IMR-90 (cell line): Measurements from ENCODE around the gene CABP2. TPM values are rescaled to one million over a fixed set of nuclear protein-coding genes. Genes with fewer than 3 reads are reported as not detected.
A peak's percentile ranks its signal among the peaks of the same experiment; 100 is the strongest.

ENCODE experiments used
- ATAC-seq: fragments of 200-7000 bp; cut with Tn5 transposase; 2 replicates; pipeline ENCODE4 v1.9.1; 2020; ENCODE audit warnings: low read depth, mild to moderate bottlenecking, moderate library complexity
- BruUV-seq: library from RNA; stranded (reverse); fragments of 400-500 nt; replicated peaks from 2 replicates; lab custom pipeline; 2021; lab: Mats Ljungman, UMichigan
- CTCF ChIA-PET: fragments of 300-600 bp; formaldehyde crosslinking; extraction: SDS; loops from one replicate; lab custom pipeline; 2021; ENCODE audit warnings: antibody characterized with exemption; lab: Yijun Ruan, JAX
- POLR2A ChIA-PET: fragments of 300-600 bp; sonication (Branson Sonifier 250); formaldehyde crosslinking; loops from one replicate; lab custom pipeline; 2022; ENCODE audit warnings: antibody characterized with exemption; ENCODE audit not compliant: unreplicated experiment; lab: Charles Lee
- DNase-seq: peaks from one replicate; pipeline ENCODE4 v3.0.0; 2013
- H2AFZ ChIP-seq: replicated peaks from 2 replicates; pipeline ENCODE3; 2013; ENCODE audit warnings: low read length, mild to moderate bottlenecking; ENCODE audit not compliant: poor library complexity
- H2AK5ac ChIP-seq: 2 replicates; pipeline ENCODE4 v1.6.1; 2013; ENCODE audit warnings: low read depth, low read length, inconsistent platforms
- H2AK9ac ChIP-seq: replicated peaks from 2 replicates; pipeline ENCODE3; 2013; ENCODE audit warnings: mild to moderate bottlenecking, low read depth, low read length, moderate library complexity; ENCODE audit not compliant: poor library complexity
- H2BK120ac ChIP-seq: 2 replicates; pipeline ENCODE4 v1.6.1; 2013; ENCODE audit warnings: low read depth, low read length, inconsistent platforms
- H2BK15ac ChIP-seq: 3 replicates; pipeline ENCODE4 v1.6.1; 2013; ENCODE audit warnings: low read depth, low read length, inconsistent platforms
- H2BK20ac ChIP-seq: 2 replicates; pipeline ENCODE4 v1.6.1; 2013; ENCODE audit warnings: low read depth, mild to moderate bottlenecking, inconsistent platforms, low read length, moderate library complexity
- H2BK5ac ChIP-seq: 2 replicates; pipeline ENCODE4 v1.6.1; 2013; ENCODE audit warnings: mild to moderate bottlenecking, low read depth, low read length, inconsistent platforms; ENCODE audit not compliant: poor library complexity, severe bottlenecking
- H3K14ac ChIP-seq: replicated peaks from 2 replicates; pipeline ENCODE4 v1.6.1; 2013; ENCODE audit warnings: low read depth, low read length, inconsistent platforms
- H3K18ac ChIP-seq: 2 replicates; pipeline ENCODE4 v1.6.1; 2013; ENCODE audit warnings: low read depth, low read length, control low read depth
- H3K23ac ChIP-seq: 2 replicates; pipeline ENCODE4 v1.6.1; 2013; ENCODE audit warnings: low read depth, low read length, inconsistent platforms
- H3K27ac ChIP-seq: 2 replicates; pipeline ENCODE4 v1.5.1; 2013; ENCODE audit warnings: mild to moderate bottlenecking, control low read depth, low read length; ENCODE audit not compliant: insufficient read depth
- H3K27me3 ChIP-seq: 2 replicates; pipeline ENCODE4 v1.6.1; 2013; ENCODE audit warnings: low read length; ENCODE audit not compliant: control insufficient read depth, insufficient read depth
- H3K36me3 ChIP-seq: 2 replicates; pipeline ENCODE4 v1.6.1; 2013; ENCODE audit warnings: low read length, mixed read lengths; ENCODE audit not compliant: control insufficient read depth, insufficient read depth
- H3K4ac ChIP-seq: 2 replicates; pipeline ENCODE4 v1.6.1; 2013; ENCODE audit warnings: low read depth, low read length, inconsistent platforms
- H3K4me1 ChIP-seq: 2 replicates; pipeline ENCODE4 v1.6.1; 2013; ENCODE audit warnings: low read length, mixed read lengths; ENCODE audit not compliant: control insufficient read depth, insufficient read depth
- H3K4me2 ChIP-seq: 2 replicates; pipeline ENCODE4 v1.6.1; 2013; ENCODE audit warnings: low read depth, mild to moderate bottlenecking, control low read depth, low read length, moderate library complexity
- H3K4me3 ChIP-seq: 2 replicates; pipeline ENCODE4 v1.5.1; 2013; ENCODE audit warnings: low read depth, mild to moderate bottlenecking, control low read depth, low read length, moderate library complexity; ENCODE audit not compliant: insufficient read depth
- H3K56ac ChIP-seq: 2 replicates; pipeline ENCODE4 v1.6.1; 2013; ENCODE audit warnings: low read length, inconsistent platforms; ENCODE audit not compliant: insufficient read depth; ENCODE audit errors: extremely low read depth
- H3K79me1 ChIP-seq, 2 experiments: 2 replicates each; pipeline ENCODE4 v1.6.1; 2013; ENCODE audit warnings: low read length in 2 of 2, inconsistent platforms in 1 of 2, low read depth in 1 of 2
- H3K9ac ChIP-seq: 2 replicates; pipeline ENCODE4 v1.6.1; 2013; ENCODE audit warnings: low read depth, low read length, control low read depth
- H3K9me1 ChIP-seq: 2 replicates; pipeline ENCODE4 v1.6.1; 2013; ENCODE audit warnings: low read length, inconsistent platforms; ENCODE audit not compliant: insufficient read depth
- H3K9me3 ChIP-seq: 2 replicates; pipeline ENCODE4 v1.6.1; 2013; ENCODE audit warnings: low read length; ENCODE audit not compliant: control insufficient read depth, insufficient read depth
- H4K20me1 ChIP-seq: 2 replicates; pipeline ENCODE4 v1.6.1; 2013; ENCODE audit warnings: low read length, inconsistent platforms; ENCODE audit not compliant: insufficient read depth
- H4K5ac ChIP-seq: 2 replicates; pipeline ENCODE4 v1.6.1; 2013; ENCODE audit warnings: mild to moderate bottlenecking, low read depth, low read length, control low read depth
- H4K8ac ChIP-seq, 2 experiments: 2 replicates each; pipeline ENCODE4 v1.6.1; 2013; ENCODE audit warnings: low read depth in 2 of 2, low read length in 2 of 2, control low read depth in 1 of 2, inconsistent platforms in 1 of 2
- H4K91ac ChIP-seq: 2 replicates; pipeline ENCODE4 v1.6.1; 2013; ENCODE audit warnings: low read depth, low read length, inconsistent platforms; ENCODE audit not compliant: insufficient read depth
- BHLHE40 ChIP-seq: fragments of 150-350 bp; IDR thresholded peaks from 2 replicates; pipeline ENCODE4 v1.6.1; 2016; ENCODE audit warnings: mild to moderate bottlenecking, low read depth, low read length
- NFE2L2 ChIP-seq: fragments of 150-350 bp; IDR thresholded peaks from 2 replicates; pipeline ENCODE4 v1.6.1; 2016; ENCODE audit warnings: low read depth, mild to moderate bottlenecking, low read length
- RAD21 ChIP-seq: IDR thresholded peaks from 2 replicates; pipeline ENCODE4 v1.6.1; 2012; ENCODE audit warnings: low read length, improper control_type of control experiment
- RFX5 ChIP-seq: IDR thresholded peaks from 2 replicates; pipeline ENCODE4 v1.8.0; 2012; ENCODE audit warnings: low read depth, mild to moderate bottlenecking, low read length, moderate library complexity
- SMC3 ChIP-seq: fragments of 150-350 bp; IDR thresholded peaks from 2 replicates; pipeline ENCODE4 v1.6.1; 2016; ENCODE audit warnings: low read depth, mild to moderate bottlenecking, antibody characterized with exemption, low read length, moderate library complexity
- WGBS, 2 experiments: methylation state at CpG; one replicate each; pipeline versions ENCODE4 v1.1.5 to v1.1.7; 2013; ENCODE audit warnings: missing lambda C conversion rate in 2 of 2; ENCODE audit not compliant: insufficient read length in 1 of 2; ENCODE audit errors: extremely low coverage in 2 of 2; 5-methylcytosine and 5-hydroxymethylcytosine counted together
- dilution Hi-C: fragments of 300-500 bp; cut with HindIII; formaldehyde crosslinking; loops from one replicate; pipeline ENCODE4 v1.14.3; 2018; ENCODE audit warnings: low sequenced_read_pairs; ENCODE audit not compliant: unreplicated experiment
- in situ Hi-C: fragments of 300-500 bp; cut with MboI; formaldehyde crosslinking; loops from 3 replicates; pipeline ENCODE4 v1.14.3; 2019; ENCODE audit warnings: low sequenced_read_pairs, inconsistent platforms, mixed read lengths
- intact Hi-C: fragments of 100-400 bp; cut with micrococcal nuclease; formaldehyde crosslinking; loops from 2 replicates; pipeline ENCODE4 v1.10.0; 2022
- polyA plus RNA-seq, 3 experiments: library from polyadenylated mRNA; depleted of rRNA; stranded (reverse); fragments of >200 nt; gene quantifications; 2 replicates each; pipeline ENCODE4 v1.2.3, GENCODE V29; 2012; ENCODE audit warnings: low replicate concordance in 1 of 3
- total RNA-seq: library from RNA; depleted of rRNA; stranded (reverse); fragments of >200 nt; gene quantifications from 2 replicates; pipeline ENCODE4 v1.2.3, GENCODE V29; 2012
- TF ChIP-seq, protein P1 (sequence below): conservative IDR thresholded peaks from 2 replicates; pipeline ENCODE4 v1.5.1; 2012; ENCODE audit warnings: mild to moderate bottlenecking, low read depth, low read length, improper control_type of control experiment

CABP2 gene
- total and polyA plus RNA-seq, 2 of the 4 experiments (the other 2 are of a cell fraction), result not detected

DNA sequence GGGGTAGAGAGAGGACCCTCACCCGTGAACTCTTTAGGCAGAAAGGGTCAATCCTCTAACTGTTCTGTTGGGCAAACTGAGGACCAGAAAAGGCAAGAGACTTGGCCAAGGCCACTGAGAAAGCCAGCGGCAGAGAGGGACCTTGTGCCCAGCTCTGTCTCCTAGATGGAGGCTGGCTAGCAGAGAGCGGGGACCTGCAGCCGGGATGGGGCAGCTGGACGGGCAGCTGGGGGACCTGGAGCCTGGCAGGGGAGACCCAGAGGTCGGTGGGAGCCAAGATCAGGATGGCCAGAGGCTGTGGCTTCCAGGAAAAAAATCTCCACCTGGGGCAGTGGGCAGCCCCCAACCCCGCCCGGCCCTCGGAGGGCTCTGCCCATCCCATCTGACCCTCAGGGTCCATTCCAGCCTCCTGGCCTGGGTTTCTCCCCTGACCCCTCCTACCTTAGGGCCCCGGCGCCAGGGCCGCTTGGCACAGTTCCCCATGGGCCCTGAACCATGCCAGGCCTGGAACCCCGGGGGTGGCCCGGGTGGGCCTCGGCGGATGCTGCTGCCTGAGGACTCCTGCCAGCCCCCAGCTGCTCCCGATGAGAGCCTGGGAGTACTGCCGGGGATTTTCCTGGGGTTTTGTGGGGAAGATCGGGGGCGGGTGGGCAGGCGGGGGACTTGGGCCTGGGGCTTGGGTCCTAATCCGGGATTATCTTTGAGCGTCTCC, at the start of gene CABP2 (continued):
- TF ChIP-seq RAD21 (no peak), NFE2L2 (no peak)

DNA sequence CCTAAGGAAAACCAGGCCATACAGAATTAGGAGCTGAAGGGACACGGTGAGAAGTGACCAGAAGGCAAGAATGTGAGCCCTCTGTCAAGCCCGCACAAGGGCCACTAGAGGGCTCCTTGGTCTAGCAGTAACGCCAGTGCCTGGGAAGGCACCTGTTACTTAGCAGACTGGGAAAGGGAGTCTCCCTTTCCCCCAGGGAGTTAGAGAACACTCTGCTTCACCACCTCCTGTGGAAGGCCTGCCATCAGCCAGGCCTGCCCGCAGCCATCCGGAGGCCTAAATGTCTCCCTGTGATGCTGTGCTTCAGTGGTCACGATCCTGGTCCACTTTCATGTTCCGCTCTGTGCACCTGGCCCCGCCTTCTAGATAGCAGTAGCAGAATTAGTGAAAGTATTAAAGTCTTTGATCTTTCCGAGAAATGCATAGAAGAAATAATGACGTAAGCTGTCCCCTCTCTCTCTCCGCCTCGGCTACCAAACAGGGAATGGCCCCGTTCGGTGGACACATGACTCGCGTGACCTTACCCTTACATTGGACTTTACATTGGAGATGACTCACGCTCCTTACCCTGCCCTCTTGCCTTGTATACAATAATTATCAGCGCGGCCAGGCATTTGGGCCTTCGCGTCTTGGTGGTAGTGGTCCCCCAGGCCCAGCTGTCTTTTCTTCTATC, 49.6 kb upstream of the CABP2 start:
- ChIA-PET POLR2A (no interaction called here), CTCF (interaction anchor here (1.0 to 1.6 kb wide), 3 partner anchors 10 to 12 kb away, joined by 3 to 9 read pairs (median 3); partner anchors contain the start of gene GSTP1)
- no peak overlapping the region for H2BK20ac ChIP-seq
- TF ChIP-seq, protein P1, sequence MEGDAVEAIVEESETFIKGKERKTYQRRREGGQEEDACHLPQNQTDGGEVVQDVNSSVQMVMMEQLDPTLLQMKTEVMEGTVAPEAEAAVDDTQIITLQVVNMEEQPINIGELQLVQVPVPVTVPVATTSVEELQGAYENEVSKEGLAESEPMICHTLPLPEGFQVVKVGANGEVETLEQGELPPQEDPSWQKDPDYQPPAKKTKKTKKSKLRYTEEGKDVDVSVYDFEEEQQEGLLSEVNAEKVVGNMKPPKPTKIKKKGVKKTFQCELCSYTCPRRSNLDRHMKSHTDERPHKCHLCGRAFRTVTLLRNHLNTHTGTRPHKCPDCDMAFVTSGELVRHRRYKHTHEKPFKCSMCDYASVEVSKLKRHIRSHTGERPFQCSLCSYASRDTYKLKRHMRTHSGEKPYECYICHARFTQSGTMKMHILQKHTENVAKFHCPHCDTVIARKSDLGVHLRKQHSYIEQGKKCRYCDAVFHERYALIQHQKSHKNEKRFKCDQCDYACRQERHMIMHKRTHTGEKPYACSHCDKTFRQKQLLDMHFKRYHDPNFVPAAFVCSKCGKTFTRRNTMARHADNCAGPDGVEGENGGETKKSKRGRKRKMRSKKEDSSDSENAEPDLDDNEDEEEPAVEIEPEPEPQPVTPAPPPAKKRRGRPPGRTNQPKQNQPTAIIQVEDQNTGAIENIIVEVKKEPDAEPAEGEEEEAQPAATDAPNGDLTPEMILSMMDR, result peak; percentile 63
- peak; percentile 69 for TF ChIP-seq RAD21
- peak; percentile 36; the same call in 1 of the 2 replicates for TF ChIP-seq SMC3
- TF ChIP-seq BHLHE40, result no peak
- no peak for TF ChIP-seq RFX5
- no TSS peak for BruUV-seq
- no peak overlapping the region for H2BK5ac ChIP-seq
- no peak overlapping the region for H3K56ac ChIP-seq
- no peak overlapping the region for H4K5ac ChIP-seq
- intact Hi-C loops (loop anchor here (5.0 kb wide), 1 partner anchor 84 kb away; no protein-coding TSS in a partner anchor), dilution Hi-C loops (no loop called here), in situ Hi-C loops (no loop called here)
- H2BK120ac ChIP-seq, result no peak overlapping the region
- no peak overlapping the region for H3K9ac ChIP-seq
- H4K20me1 ChIP-seq, result no peaks in the 10 kb centered on the region
- no peak overlapping the region for H3K4ac ChIP-seq
- H4K8ac ChIP-seq, result no peak overlapping the region
- no peak overlapping the region for H2BK15ac ChIP-seq
- H3K4me2 ChIP-seq, result no peak overlapping the region
- H3K4me1 ChIP-seq, result no peaks in the 10 kb centered on the region
- H2AK5ac ChIP-seq, result no peak overlapping the region
- peak; percentile 48 for DNase-seq
- no peaks in the 10 kb centered on the region for H3K36me3 ChIP-seq
- no peak overlapping the region for H3K23ac ChIP-seq
- H3K27me3 ChIP-seq, result peaks cover 32% of the 10 kb centered on the region
- no peak overlapping the region for H4K91ac ChIP-seq
- no peak overlapping the region for H2AK9ac ChIP-seq
- no peak overlapping the region for H3K18ac ChIP-seq
- no peaks in the 10 kb centered on the region for H3K9me1 ChIP-seq
- H2AFZ ChIP-seq, result no peak overlapping the region
- no peak overlapping the region for H3K27ac ChIP-seq
- WGBS, 2 experiments, result 48% methylated on average over 10 of the region's 21 CpGs; no CpG with 5 or more reads in 1 of the 2 experiments
- peak; percentile 74; the same call in 1 of the 2 replicates for ATAC-seq
- H3K9me3 ChIP-seq, result peaks cover 5% of the 10 kb centered on the region
- no peak overlapping the region for H3K14ac ChIP-seq
- H3K4me3 ChIP-seq, result no peak overlapping the region
- H3K79me1 ChIP-seq, result no peaks in the 10 kb centered on the region
